OCI-LY3 (cell line): ENCODE data around the gene KREMEN1.

Source experiments
- H2AFZ ChIP-seq: fragments of 200-600, 300-600 bp; shearing (Covaris generic); 2 replicates; pipeline ENCODE4 v1.6.0; 2014; ENCODE audit warnings: antibody characterized with exemption, low read depth, low read length
- H3K27ac ChIP-seq: fragments of 200-600, 300-600 bp; sonication (generic); 2 replicates; pipeline ENCODE4 v1.5.1; 2014; ENCODE audit warnings: mild to moderate bottlenecking, low read length, moderate library complexity, mixed read lengths
- H3K27me3 ChIP-seq: fragments of 200-600, 300-600 bp; sonication (generic); 2 replicates; pipeline ENCODE4 v1.6.1; 2014; ENCODE audit warnings: low read depth, low read length, mixed read lengths
- H3K36me3 ChIP-seq: fragments of 200-600, 300-600 bp; sonication (generic); replicated peaks from 2 replicates; pipeline ENCODE3; 2014; ENCODE audit warnings: low read depth, low read length, mixed read lengths
- H3K4me1 ChIP-seq: fragments of 300-600, 200-600 bp; sonication (generic); 2 replicates; pipeline ENCODE4 v1.6.1; 2014; ENCODE audit warnings: low read length, mixed read lengths
- H3K4me2 ChIP-seq: fragments of 200-600, 300-600 bp; sonication (generic); 2 replicates; pipeline ENCODE4 v1.6.1; 2014; ENCODE audit warnings: low read length, mixed read lengths
- H3K4me3 ChIP-seq: fragments of 300-600, 200-600 bp; sonication (generic); 2 replicates; pipeline ENCODE4 v1.5.1; 2014; ENCODE audit warnings: antibody characterized with exemption, mild to moderate bottlenecking, low read length, moderate library complexity
- H3K79me2 ChIP-seq: fragments of 300-600, 200-600 bp; shearing (Covaris generic); 2 replicates; pipeline ENCODE4 v1.6.1; 2014; ENCODE audit warnings: mild to moderate bottlenecking, low read length, mixed read lengths
- H3K9ac ChIP-seq: fragments of 300-600, 200-600 bp; shearing (Covaris generic); 2 replicates; pipeline ENCODE4 v1.6.0; 2014; ENCODE audit warnings: mild to moderate bottlenecking, low read length, moderate library complexity
- H3K9me3 ChIP-seq: fragments of 200-600, 300-600 bp; shearing (Covaris generic); 2 replicates; pipeline ENCODE4 v1.6.1; 2014; ENCODE audit warnings: low read length, mixed read lengths; ENCODE audit not compliant: insufficient read depth
- H4K20me1 ChIP-seq: fragments of 200-600, 300-600 bp; sonication (generic); 2 replicates; pipeline ENCODE4 v1.6.1; 2016; ENCODE audit warnings: low read length, mixed read lengths; ENCODE audit not compliant: insufficient read depth
- CTCF ChIP-seq: fragments of 200-600, 300-600 bp; sonication (generic); IDR thresholded peaks from 2 replicates; pipeline ENCODE4 v1.5.1; 2014; ENCODE audit warnings: antibody characterized with exemption, low read length, low read depth
- EZH2phosphoT487 ChIP-seq: fragments of 200-600 bp; shearing (Covaris generic); IDR thresholded peaks from 2 replicates; pipeline ENCODE4 v1.6.1; 2018; ENCODE audit warnings: antibody characterized with exemption, mixed run types, low read depth

The KREMEN1 gene

GRCh38 chr22:29069463-29069862 lies 3.4 kb upstream of the KREMEN1 start:
- H3K79me2 ChIP-seq = no peaks in the 10 kb centered on the region
- H3K27ac ChIP-seq = no peak overlapping the region
- no peak overlapping the region for H2AFZ ChIP-seq
- no peaks in the 10 kb centered on the region for H3K9me3 ChIP-seq
- H3K4me2 ChIP-seq = no peak overlapping the region
- no peaks in the 10 kb centered on the region for H3K36me3 ChIP-seq
- H3K4me1 ChIP-seq = peaks cover 10% of the 10 kb centered on the region
- no peak overlapping the region for H3K4me3 ChIP-seq
- no peak overlapping the region for H3K9ac ChIP-seq
- no peak for TF ChIP-seq CTCF
- TF ChIP-seq EZH2phosphoT487 = no peak
- H4K20me1 ChIP-seq = no peaks in the 10 kb centered on the region
- peaks cover 42% of the 10 kb centered on the region for H3K27me3 ChIP-seq

- Histone ChIP-seq H3K27me3 (peaks cover 51% of the 10 kb centered on the region), H3K4me2 (no peak overlapping the region)
These were observed 2.3 kb upstream of the KREMEN1 start for GRCh38 chr22:29070490-29070889.

GRCh38 chr22:29071261-29072045 lies 1.4 kb upstream of the KREMEN1 start:
- Histone ChIP-seq H3K27me3 (peaks cover 50% of the 10 kb centered on the region), H3K4me2 (peak overlapping the region; percentile 85), H3K4me1 (peaks cover 10% of the 10 kb centered on the region), H3K36me3 (no peaks in the 10 kb centered on the region), H3K4me3 (peak overlapping the region; percentile 80), H3K9ac (peak overlapping the region; percentile 35; the same call in 1 of the 2 replicates), H3K27ac (no peak overlapping the region), H3K9me3 (no peaks in the 10 kb centered on the region), H2AFZ (peak overlapping the region; percentile 1; the same call in 1 of the 2 replicates), H4K20me1 (no peaks in the 10 kb centered on the region), H3K79me2 (no peaks in the 10 kb centered on the region)
- TF ChIP-seq EZH2phosphoT487 (no peak), CTCF (no peak)

More at GRCh38 chr22:29070490-29070889, 2.3 kb upstream of the KREMEN1 start:
- Histone ChIP-seq H3K4me1 (peaks cover 10% of the 10 kb centered on the region), H3K9ac (no peak overlapping the region), H3K79me2 (no peaks in the 10 kb centered on the region), H4K20me1 (no peaks in the 10 kb centered on the region), H3K9me3 (no peaks in the 10 kb centered on the region), H3K27ac (no peak overlapping the region), H2AFZ (no peak overlapping the region), H3K4me3 (no peak overlapping the region), H3K36me3 (no peaks in the 10 kb centered on the region)
- TF ChIP-seq EZH2phosphoT487 (no peak), CTCF (no peak)

GRCh38 chr22:29072193-29072978 lies 449 bp upstream of the KREMEN1 start:
- no peaks in the 10 kb centered on the region for H4K20me1 ChIP-seq
- peak overlapping the region; percentile 91 for H2AFZ ChIP-seq
- H3K4me3 ChIP-seq = peak overlapping the region; percentile 80
- H3K4me1 ChIP-seq = peaks cover 10% of the 10 kb centered on the region
- no peaks in the 10 kb centered on the region for H3K36me3 ChIP-seq
- H3K9me3 ChIP-seq = no peaks in the 10 kb centered on the region
- peaks cover 50% of the 10 kb centered on the region for H3K27me3 ChIP-seq
- peak overlapping the region; percentile 85 for H3K4me2 ChIP-seq
- no peak overlapping the region for H3K9ac ChIP-seq
- no peaks in the 10 kb centered on the region for H3K79me2 ChIP-seq
- H3K27ac ChIP-seq = no peak overlapping the region
- TF ChIP-seq CTCF (no peak), EZH2phosphoT487 (no peak)
